ENCODE results near the gene PALM3.

DNA sequence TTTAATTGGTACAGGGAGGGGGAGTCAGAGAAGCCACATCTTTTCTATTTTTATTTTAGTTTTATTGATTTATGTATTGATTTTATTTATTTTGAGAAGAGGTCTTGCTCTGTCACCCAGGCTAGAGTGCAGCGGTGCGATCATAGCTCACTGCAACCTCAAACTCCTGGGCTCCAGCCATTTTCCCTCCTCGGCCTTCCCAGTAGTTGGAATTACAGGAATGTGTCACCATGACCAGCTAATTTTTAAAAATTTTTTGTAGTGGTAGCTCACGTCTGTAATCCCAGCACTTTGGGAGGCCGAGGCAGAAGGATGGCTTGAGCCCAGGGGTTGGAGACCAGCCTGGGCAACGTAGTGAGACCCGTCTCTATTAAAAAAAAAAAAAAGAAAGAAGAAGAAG, 26.2 kb downstream of the PALM3 start:
- TF ChIP-seq CTCF (IDR thresholded peaks at IDR 0.05): no peak
- TF ChIP-seq EP300 (IDR thresholded peaks at IDR 0.05): no peak

All from ovary (tissue), 3 donors.